HFFc6 (cell line): ENCODE results near the gene LOXL3. TPM values are rescaled to one million over a fixed set of nuclear protein-coding genes. Genes with fewer than 3 reads are reported as not detected.
A peak's percentile ranks its signal among the peaks of the same experiment; 100 is the strongest.

Source experiments
- DNase-seq: peaks from one replicate; pipeline ENCODE4 v3.0.0-alpha.2; 2018
- H3K27ac Mint-ChIP-seq: 2 replicates; pipeline ENCODE4 v1.8.0; 2020; ENCODE audit warnings: mild to moderate bottlenecking, mixed read lengths
- H3K27me3 Mint-ChIP-seq: 2 replicates; pipeline ENCODE4 v1.8.0; 2021; ENCODE audit warnings: mild to moderate bottlenecking, moderate library complexity, mixed read lengths; ENCODE audit not compliant: insufficient read depth
- H3K36me3 Mint-ChIP-seq: 2 replicates; pipeline ENCODE4 v1.8.0; 2021; ENCODE audit warnings: low read depth, mixed read lengths
- H3K4me1 Mint-ChIP-seq: 2 replicates; pipeline ENCODE4 v1.8.0; 2020; ENCODE audit warnings: low read depth, mixed read lengths
- H3K4me3 Mint-ChIP-seq: 2 replicates; pipeline ENCODE4 v1.8.0; 2020; ENCODE audit warnings: mild to moderate bottlenecking, moderate library complexity, mixed read lengths
- H3K9me3 Mint-ChIP-seq: 2 replicates; pipeline ENCODE4 v1.8.0; 2020; ENCODE audit warnings: mild to moderate bottlenecking, mixed read lengths
- total RNA-seq, 6 experiments: library from RNA; stranded (reverse); fragmentation: NEBNext Ultra II Directional; extraction: Animal tissue kit (Norgen Biotek cat#: 25700); gene quantifications; 2 replicates in 1 of 6; 3 replicates in 5 of 6; pipeline ENCODE4 v1.2.3, GENCODE V29; 2021
- TF ChIP-seq, protein P1 (sequence below): fragments of 200-600 bp; sonication (generic); IDR thresholded peaks from 2 replicates; pipeline ENCODE4 v1.5.0; 2021; ENCODE audit warnings: antibody characterized with exemption, mild to moderate bottlenecking

The LOXL3 gene
- total RNA-seq, 6 experiments from 2014 or later = 59.4 to 76.5 (median 64.1) TPM

DNA sequence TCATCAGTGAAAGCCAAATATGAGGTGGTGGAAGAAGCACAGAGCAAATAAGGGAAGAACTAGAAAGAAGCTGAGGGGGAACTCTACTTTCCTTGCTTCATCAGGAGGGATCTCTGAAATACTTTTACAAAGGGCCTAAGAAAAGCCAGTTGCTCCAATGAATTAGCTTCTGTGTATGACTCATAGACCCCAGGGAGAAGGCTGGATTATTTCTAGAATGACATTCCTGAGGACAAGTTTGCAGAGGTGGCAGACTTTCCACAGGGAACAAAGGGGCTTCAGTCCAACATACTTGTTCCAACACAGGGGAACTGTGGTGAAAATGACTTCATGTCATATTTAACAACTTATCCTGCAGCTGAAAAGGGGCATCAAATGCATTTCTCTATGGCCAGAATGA, 29.8 kb upstream of the LOXL3 start:
- Mint-ChIP-seq H3K4me1 (peaks cover 52% of the 10 kb centered on the region), H3K27me3 (no peaks in the 10 kb centered on the region), H3K4me3 (peak overlapping the region; percentile 21; the same call in 1 of the 2 replicates), H3K36me3 (no peaks in the 10 kb centered on the region), H3K27ac (peak overlapping the region; percentile 95), H3K9me3 (no peaks in the 10 kb centered on the region)
- DNase-seq = peak; percentile 57
- TF ChIP-seq, protein P1, sequence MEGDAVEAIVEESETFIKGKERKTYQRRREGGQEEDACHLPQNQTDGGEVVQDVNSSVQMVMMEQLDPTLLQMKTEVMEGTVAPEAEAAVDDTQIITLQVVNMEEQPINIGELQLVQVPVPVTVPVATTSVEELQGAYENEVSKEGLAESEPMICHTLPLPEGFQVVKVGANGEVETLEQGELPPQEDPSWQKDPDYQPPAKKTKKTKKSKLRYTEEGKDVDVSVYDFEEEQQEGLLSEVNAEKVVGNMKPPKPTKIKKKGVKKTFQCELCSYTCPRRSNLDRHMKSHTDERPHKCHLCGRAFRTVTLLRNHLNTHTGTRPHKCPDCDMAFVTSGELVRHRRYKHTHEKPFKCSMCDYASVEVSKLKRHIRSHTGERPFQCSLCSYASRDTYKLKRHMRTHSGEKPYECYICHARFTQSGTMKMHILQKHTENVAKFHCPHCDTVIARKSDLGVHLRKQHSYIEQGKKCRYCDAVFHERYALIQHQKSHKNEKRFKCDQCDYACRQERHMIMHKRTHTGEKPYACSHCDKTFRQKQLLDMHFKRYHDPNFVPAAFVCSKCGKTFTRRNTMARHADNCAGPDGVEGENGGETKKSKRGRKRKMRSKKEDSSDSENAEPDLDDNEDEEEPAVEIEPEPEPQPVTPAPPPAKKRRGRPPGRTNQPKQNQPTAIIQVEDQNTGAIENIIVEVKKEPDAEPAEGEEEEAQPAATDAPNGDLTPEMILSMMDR = no peak

DNA sequence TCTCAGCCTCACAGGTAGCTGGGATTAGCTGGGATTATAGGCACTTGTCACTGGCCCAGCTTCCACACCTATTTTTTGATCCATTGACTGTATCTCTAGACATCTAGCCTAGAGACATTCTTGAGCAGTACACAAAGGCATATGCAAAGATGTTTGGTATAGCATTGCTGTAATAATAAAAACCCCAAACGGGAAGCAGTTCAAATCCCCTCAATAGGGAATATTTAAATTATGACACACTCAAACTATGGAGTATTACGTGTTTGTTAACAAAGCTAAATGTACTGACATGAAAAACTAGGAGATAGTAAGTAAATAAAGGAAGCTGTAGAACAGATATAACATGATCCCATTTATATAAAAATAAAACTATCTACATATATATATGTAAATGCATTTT, 28.4 kb upstream of the LOXL3 start:
- no peak for DNase-seq
- H3K27ac Mint-ChIP-seq = no peak overlapping the region
- peaks cover 54% of the 10 kb centered on the region for H3K4me1 Mint-ChIP-seq
- no peaks in the 10 kb centered on the region for H3K36me3 Mint-ChIP-seq
- no peaks in the 10 kb centered on the region for H3K9me3 Mint-ChIP-seq
- no peaks in the 10 kb centered on the region for H3K27me3 Mint-ChIP-seq
- no peak overlapping the region for H3K4me3 Mint-ChIP-seq
- TF ChIP-seq, protein P1 = no peak

DNA sequence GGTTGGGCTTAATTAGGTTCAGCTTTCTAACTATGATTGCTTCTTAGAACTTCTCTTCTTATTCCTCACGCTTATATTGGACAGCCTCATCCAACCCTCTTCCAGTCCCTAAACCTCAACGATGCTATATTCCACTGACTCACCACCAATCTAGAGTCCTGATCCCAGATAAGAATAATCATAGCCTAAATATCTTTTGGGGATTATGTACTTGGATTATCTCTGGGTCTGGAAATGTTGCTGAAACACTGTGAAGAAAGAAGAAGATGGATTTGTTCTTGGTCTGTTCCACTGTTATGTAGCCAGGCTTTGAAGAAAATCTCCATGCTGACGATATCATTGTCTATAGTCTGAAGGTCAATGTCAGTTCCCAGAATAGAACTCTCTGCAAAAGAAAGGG, 27.7 kb upstream of the LOXL3 start:
- no peaks in the 10 kb centered on the region for H3K9me3 Mint-ChIP-seq
- no peak overlapping the region for H3K4me3 Mint-ChIP-seq
- no peak for DNase-seq
- no peaks in the 10 kb centered on the region for H3K27me3 Mint-ChIP-seq
- H3K27ac Mint-ChIP-seq = no peak overlapping the region
- H3K4me1 Mint-ChIP-seq = peaks cover 62% of the 10 kb centered on the region
- H3K36me3 Mint-ChIP-seq = no peaks in the 10 kb centered on the region
- TF ChIP-seq, protein P1 = no peak

DNA sequence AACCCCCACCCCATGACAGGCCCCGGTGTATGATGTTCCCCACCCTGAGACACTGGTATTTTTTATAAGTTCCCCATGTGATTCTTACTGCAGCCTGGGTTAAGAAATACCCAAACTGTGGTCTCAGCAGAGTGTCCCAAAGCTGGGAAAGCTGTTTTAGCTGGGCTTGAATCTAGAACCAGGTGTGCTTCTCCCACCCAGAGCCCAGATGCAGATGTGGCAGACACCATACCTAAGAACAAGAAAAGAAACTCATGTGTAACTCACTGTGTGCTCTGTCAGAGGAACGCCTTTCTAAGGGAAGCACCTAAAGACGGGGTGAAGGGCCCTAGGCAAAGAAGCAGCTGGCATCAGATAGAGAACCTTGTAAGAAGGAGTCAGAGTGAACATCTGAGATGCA, 24.7 kb upstream of the LOXL3 start:
- Mint-ChIP-seq H3K27ac (no peak overlapping the region), H3K4me3 (no peak overlapping the region), H3K27me3 (no peaks in the 10 kb centered on the region), H3K4me1 (peaks cover 67% of the 10 kb centered on the region), H3K36me3 (no peaks in the 10 kb centered on the region), H3K9me3 (no peaks in the 10 kb centered on the region)
- TF ChIP-seq, protein P1 = no peak
- DNase-seq = no peak

DNA sequence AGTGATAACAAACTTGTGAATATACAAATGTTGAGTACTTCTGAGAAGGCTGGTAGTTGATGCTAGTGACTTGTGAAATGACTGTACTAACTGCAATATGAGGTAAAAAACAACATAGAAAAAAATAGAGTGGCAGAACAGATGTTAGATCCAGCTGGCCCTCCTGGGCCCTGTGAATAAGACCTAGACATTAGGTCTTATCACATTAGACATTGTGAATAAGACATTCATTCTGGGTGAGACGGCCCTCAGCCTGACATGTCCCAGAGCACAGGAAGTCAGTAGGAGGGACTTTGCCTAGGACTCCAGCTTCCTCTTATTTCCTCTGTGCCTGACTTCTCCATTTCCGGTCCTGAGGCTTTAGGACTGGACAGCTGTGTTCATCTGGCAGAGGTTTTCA, 23.7 kb upstream of the LOXL3 start:
- TF ChIP-seq, protein P1 = no peak
- H3K4me3 Mint-ChIP-seq = 0 out of 2 replicates have a peak overlapping the region, but pooled peaks have one; percentile 8
- no peaks in the 10 kb centered on the region for H3K9me3 Mint-ChIP-seq
- no peak for DNase-seq
- peaks cover 64% of the 10 kb centered on the region for H3K4me1 Mint-ChIP-seq
- no peaks in the 10 kb centered on the region for H3K36me3 Mint-ChIP-seq
- peak overlapping the region; percentile 94 for H3K27ac Mint-ChIP-seq
- no peaks in the 10 kb centered on the region for H3K27me3 Mint-ChIP-seq

DNA sequence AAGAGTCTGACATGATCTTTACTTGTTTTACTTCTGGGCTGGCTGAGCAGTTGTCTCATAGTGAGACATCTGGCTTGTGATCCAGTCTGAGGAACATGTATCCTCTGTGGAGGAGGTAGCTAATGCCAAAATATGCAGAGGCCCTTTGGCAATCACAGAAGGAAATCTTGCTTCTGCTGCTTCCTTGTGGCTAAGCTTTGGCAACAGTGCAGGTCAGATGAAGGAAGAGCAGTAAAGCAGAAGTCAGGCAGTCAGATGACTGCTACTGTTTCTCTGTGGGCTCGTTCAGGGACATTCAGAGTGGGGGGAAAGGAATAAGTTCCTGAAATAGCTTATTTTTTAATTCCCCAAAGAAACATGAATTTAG, 23.1 kb upstream of the LOXL3 start:
- DNase-seq = peak; percentile 90
- H3K4me1 Mint-ChIP-seq = peaks cover 59% of the 10 kb centered on the region
- H3K27me3 Mint-ChIP-seq = no peaks in the 10 kb centered on the region
- peak overlapping the region; percentile 94 for H3K27ac Mint-ChIP-seq
- no peaks in the 10 kb centered on the region for H3K36me3 Mint-ChIP-seq
- TF ChIP-seq, protein P1 = peak; percentile 42; the same call in 1 of the 2 replicates
- no peaks in the 10 kb centered on the region for H3K9me3 Mint-ChIP-seq
- H3K4me3 Mint-ChIP-seq = peak overlapping the region; percentile 74
